Coronary artery (tissue), 2 donors: Measurements from ENCODE around the gene COA1.

Experiments used
- DNase-seq: peaks from one replicate; pipeline ENCODE4 v3.0.0-alpha.2; 2017; ENCODE audit warnings: low spot score
- H3K27ac ChIP-seq, 2 donors: fragments of 200-600 bp; sonication (generic); one replicate each; pipeline ENCODE4 v1.5.1; 2016 to 2019
- H3K4me3 ChIP-seq: fragments of 200-600 bp; sonication (generic); 2 replicates; pipeline ENCODE4 v1.5.1; 2016; ENCODE audit warnings: mild to moderate bottlenecking, moderate library complexity
- TF ChIP-seq, protein P1 (sequence below): fragments of 200-600 bp; sonication (generic); IDR thresholded peaks from one replicate; pipeline ENCODE4 v1.5.1; 2019; ENCODE audit warnings: antibody characterized with exemption

Gene COA1

GRCh38 chr7:43658718-43659548, 70.4 kb downstream of the COA1 start:
- TF ChIP-seq, protein P1, sequence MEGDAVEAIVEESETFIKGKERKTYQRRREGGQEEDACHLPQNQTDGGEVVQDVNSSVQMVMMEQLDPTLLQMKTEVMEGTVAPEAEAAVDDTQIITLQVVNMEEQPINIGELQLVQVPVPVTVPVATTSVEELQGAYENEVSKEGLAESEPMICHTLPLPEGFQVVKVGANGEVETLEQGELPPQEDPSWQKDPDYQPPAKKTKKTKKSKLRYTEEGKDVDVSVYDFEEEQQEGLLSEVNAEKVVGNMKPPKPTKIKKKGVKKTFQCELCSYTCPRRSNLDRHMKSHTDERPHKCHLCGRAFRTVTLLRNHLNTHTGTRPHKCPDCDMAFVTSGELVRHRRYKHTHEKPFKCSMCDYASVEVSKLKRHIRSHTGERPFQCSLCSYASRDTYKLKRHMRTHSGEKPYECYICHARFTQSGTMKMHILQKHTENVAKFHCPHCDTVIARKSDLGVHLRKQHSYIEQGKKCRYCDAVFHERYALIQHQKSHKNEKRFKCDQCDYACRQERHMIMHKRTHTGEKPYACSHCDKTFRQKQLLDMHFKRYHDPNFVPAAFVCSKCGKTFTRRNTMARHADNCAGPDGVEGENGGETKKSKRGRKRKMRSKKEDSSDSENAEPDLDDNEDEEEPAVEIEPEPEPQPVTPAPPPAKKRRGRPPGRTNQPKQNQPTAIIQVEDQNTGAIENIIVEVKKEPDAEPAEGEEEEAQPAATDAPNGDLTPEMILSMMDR = no peak
- H3K4me3 ChIP-seq = no peak overlapping the region
- no peak for DNase-seq
- peak overlapping the region; percentile 17 to 63 for H3K27ac ChIP-seq

GRCh38 chr7:43656997-43657396, 72.3 kb downstream of the COA1 start:
- Histone ChIP-seq H3K27ac (no peak overlapping the region), H3K4me3 (no peak overlapping the region)
- DNase-seq = no peak
- TF ChIP-seq, protein P1 = no peak

DNA sequence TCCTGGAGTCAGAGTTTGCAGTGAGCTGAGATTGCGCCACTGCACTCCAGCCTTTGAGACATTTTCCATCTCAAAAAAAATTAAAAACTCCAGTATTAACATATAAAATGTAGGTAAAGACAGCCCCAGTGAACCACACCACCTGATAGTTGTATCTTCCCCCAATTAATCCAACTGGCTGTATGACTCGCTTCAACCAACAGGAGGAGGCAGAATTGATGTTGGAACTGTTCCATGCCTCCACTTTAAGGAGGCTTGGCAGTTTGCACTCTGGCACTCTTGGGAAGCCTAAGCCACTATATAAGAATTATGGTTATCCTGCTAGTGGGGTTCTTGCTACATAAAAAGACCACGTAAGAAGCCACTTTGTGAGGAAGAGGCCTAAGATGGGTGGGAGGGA, 73.7 kb downstream of the COA1 start:
- Histone ChIP-seq H3K4me3 (no peak overlapping the region), H3K27ac (no peak overlapping the region)
- TF ChIP-seq, protein P1 = no peak
- DNase-seq = no peak

- TF ChIP-seq, protein P1 = no peak
- H3K4me3 ChIP-seq = no peak overlapping the region
- H3K27ac ChIP-seq = peak overlapping the region in 1 of 2 donors; percentile 18
- no peak for DNase-seq
These were observed 75.3 kb downstream of the COA1 start for GRCh38 chr7:43653891-43654504.

DNA sequence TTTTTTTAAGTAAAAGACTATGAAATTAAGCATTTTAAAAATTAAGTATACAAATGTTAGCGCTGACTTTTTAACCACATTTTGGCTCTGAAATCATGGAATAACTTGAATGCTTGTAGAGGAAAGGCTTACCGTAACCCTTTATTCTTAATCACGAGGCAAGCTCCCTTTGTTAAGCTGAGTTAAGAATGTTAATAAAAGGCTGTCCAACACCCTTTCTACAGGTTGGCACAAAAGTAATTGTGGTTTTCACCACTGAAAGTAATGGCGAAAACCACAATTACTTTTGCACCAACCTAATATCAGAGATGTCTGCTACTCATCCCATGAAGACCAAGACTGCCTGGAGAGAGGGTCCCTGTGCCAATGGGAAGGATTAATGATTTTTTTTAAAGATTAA, 75.9 kb downstream of the COA1 start:
- TF ChIP-seq, protein P1 = no peak
- DNase-seq = no peak
- Histone ChIP-seq H3K4me3 (no peak overlapping the region), H3K27ac (peak overlapping the region in 1 of 2 donors; percentile 18)

DNA sequence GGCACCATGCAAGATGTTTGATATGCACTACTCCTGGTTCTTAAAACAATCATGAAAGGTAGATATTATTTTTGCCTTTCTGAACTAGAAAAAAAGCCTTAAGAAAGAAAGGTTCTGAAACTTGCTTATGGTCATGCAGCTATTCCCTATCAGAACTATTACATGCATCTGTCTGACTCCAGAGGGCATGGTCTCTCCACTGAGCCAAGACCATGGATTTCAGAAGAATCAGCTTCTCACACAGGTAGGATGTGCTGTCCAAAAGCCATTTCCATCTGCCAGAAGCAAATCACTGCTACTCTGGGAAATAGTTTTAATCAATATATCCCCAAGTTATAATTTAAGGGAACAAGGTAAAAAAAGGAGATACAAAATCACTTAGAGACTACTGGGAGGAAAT, 77.0 kb downstream of the COA1 start:
- no peak for DNase-seq
- TF ChIP-seq, protein P1 = no peak
- H3K27ac ChIP-seq = no peak overlapping the region
- H3K4me3 ChIP-seq = no peak overlapping the region
